Left ventricle myocardium inferior (tissue), 1 donor: Measurements from ENCODE around the gene GNA14. TPM values are rescaled to one million over a fixed set of nuclear protein-coding genes. Genes with fewer than 3 reads are reported as not detected.
"Not testable (repeated sequence)": the region's sequence is repeated elsewhere in the genome, so short reads cannot be mapped to it uniquely, and the experiment has no call there.

Experiments used
- DNase-seq: peaks from one replicate; pipeline ENCODE4 v3.0.0-alpha.2; 2020
- H3K27ac ChIP-seq: fragments of 200-600 bp; replicated peaks from 2 replicates; pipeline ENCODE4 v1.8.0; 2021
- H3K27me3 ChIP-seq: fragments of 200-600 bp; 2 replicates; pipeline ENCODE4 v1.8.0; 2021; ENCODE audit warnings: low read depth
- H3K36me3 ChIP-seq: fragments of 200-600 bp; 2 replicates; pipeline ENCODE4 v1.8.0; 2021
- H3K4me1 ChIP-seq: fragments of 200-600 bp; 2 replicates; pipeline ENCODE4 v1.8.0; 2021
- H3K4me3 ChIP-seq: fragments of 200-600 bp; 2 replicates; pipeline ENCODE4 v1.8.0; 2021; ENCODE audit warnings: mild to moderate bottlenecking, moderate library complexity
- H3K9me3 ChIP-seq: fragments of 200-600 bp; replicated peaks from 2 replicates; pipeline ENCODE4 v1.8.0; 2021
- intact Hi-C: fragments of 100-400 bp; cut with micrococcal nuclease; formaldehyde crosslinking; loops from one replicate; pipeline ENCODE4 v1.11.0; 2022
- total RNA-seq: library from RNA; stranded (reverse); fragmentation: NEBNext Ultra II Directional; extraction: Animal tissue kit (Norgen Biotek cat#: 25700); gene quantifications from one replicate; pipeline ENCODE4 v1.2.1, GENCODE V29; 2021
- TF ChIP-seq, protein P1 (sequence below): fragments of 200-600 bp; IDR thresholded peaks from 2 replicates; pipeline ENCODE4 v1.8.0; 2021; ENCODE audit warnings: antibody characterized with exemption, mild to moderate bottlenecking, borderline replicate concordance
- donor health status: DM: no; HTN: yes; CAD: no; lungs with severe emphysema.

GNA14 gene
- total RNA-seq, 1 donor from 2014 or later = 2.2 TPM

DNA sequence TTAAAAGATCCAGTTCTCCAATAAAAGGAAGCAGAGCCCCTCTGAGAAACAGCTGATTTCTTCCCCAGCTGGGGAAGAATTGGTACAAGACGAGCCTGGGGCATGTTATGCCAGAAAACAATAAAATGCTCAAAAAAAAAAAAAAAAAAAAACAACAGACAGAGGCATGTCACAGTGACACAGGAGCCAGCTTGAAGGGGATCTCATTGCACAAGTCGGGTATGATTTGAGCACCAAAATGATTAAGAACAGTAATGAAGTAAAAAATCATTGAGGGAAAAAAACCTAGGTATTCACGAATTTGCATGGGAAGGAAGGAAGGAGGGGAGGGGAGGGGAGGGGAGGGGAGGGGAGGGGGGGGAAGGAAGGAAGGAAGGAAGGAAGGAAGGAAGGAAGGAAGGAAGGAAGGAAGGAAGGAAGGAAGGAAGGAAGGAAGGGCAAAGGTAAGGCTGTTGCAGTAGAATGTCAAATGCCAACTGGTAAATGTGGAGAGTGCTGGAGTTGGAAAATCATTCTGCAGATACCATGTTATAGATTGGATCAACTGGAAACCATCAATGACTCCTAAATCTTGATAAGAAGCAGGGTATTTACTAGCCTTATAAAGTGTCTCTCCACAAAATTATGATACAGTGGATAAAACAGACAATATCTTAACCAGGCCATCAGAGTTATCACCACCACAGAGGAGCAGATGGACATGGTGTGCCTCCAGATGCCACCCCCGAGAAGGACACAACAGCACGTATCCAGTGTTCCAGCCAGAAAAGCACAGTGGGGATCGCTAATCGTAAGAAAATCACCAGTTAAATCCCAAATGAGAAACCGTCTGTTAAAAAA is 7.2 kb downstream of the GNA14 start:
- H3K36me3 ChIP-seq = no peaks in the 10 kb centered on the region
- no peak overlapping the region for H3K27ac ChIP-seq
- H3K9me3 ChIP-seq = no peaks in the 10 kb centered on the region
- DNase-seq = no peak
- H3K4me1 ChIP-seq = no peaks in the 10 kb centered on the region
- peaks cover 3% of the 10 kb centered on the region for H3K27me3 ChIP-seq
- intact Hi-C loops = loop anchor here (10.0 kb wide), 1 partner anchor 46 kb away; no protein-coding TSS in a partner anchor
- no peak overlapping the region for H3K4me3 ChIP-seq
- TF ChIP-seq, protein P1, sequence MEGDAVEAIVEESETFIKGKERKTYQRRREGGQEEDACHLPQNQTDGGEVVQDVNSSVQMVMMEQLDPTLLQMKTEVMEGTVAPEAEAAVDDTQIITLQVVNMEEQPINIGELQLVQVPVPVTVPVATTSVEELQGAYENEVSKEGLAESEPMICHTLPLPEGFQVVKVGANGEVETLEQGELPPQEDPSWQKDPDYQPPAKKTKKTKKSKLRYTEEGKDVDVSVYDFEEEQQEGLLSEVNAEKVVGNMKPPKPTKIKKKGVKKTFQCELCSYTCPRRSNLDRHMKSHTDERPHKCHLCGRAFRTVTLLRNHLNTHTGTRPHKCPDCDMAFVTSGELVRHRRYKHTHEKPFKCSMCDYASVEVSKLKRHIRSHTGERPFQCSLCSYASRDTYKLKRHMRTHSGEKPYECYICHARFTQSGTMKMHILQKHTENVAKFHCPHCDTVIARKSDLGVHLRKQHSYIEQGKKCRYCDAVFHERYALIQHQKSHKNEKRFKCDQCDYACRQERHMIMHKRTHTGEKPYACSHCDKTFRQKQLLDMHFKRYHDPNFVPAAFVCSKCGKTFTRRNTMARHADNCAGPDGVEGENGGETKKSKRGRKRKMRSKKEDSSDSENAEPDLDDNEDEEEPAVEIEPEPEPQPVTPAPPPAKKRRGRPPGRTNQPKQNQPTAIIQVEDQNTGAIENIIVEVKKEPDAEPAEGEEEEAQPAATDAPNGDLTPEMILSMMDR = no peak

DNA sequence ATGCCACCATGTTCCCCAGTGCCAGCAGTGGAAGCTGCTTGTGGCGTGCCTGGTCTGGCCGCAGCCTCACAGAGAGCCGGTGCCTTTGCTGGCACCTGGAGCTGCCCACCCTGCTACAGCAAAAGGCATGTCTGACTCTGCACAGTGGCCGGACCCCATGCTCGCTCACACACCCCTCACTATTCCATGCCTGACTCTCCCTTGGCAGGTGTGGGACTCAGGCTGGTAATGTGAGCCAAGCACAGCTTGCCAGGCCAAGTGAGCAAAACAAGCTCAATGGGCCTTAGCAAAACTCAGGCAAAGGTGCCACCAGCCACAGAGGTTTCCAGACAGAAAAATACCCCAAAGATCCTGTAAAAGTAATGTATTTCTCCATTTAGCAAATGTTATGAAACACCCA is 15.5 kb downstream of the GNA14 start:
- Histone ChIP-seq H3K4me1 (no peaks in the 10 kb centered on the region), H3K9me3 (peaks cover 16% of the 10 kb centered on the region), H3K36me3 (no peaks in the 10 kb centered on the region), H3K27ac (no peak overlapping the region), H3K27me3 (no peaks in the 10 kb centered on the region), H3K4me3 (no peak overlapping the region)
- intact Hi-C loops = no loop called here
- DNase-seq = no peak
- TF ChIP-seq, protein P1 = no peak

DNA sequence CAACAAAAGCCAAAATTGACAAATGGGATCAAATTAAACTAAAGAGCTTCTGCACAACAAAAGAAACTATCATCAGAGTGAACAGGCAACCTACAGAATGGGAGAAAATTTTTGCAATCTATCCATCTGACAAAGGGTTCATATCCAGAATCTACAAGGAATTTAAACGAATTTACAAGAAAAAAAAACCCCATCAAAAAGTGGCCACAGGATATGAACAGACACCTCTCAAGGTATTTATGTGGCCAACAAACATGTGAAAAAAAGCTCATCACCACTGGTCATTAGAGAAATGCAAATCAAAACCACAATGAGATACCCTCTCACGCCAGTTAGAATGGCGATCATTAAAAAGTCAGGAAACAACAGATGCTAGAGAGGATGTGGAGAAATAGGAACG is 19.3 kb downstream of the GNA14 start:
- H3K9me3 ChIP-seq = peaks cover 52% of the 10 kb centered on the region
- H3K4me1 ChIP-seq, H3K36me3 ChIP-seq, H3K4me3 ChIP-seq, H3K27me3 ChIP-seq, DNase-seq, intact Hi-C loops, H3K27ac ChIP-seq: not testable (repeated sequence)

DNA sequence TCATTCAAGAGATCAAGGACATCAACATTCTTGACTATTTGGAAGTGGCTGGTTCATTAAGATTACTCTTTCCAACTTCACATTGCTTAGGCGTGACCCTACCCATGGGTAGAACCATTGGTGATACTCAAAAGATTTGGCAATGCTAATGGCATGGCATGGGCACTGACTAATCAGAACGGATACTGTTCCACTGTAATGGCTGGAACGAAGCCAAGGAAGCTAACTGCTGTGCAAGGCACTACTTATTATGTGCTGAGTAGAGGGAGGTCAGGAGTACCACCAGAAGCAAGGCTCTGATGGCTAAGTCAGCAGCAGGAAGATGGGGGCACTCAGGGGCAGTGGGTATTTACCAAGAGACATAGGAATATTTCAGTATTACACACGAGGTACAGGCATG is 31.9 kb downstream of the GNA14 start:
- no peaks in the 10 kb centered on the region for H3K27me3 ChIP-seq
- intact Hi-C loops = no loop called here
- DNase-seq = no peak
- H3K4me1 ChIP-seq = no peaks in the 10 kb centered on the region
- H3K36me3 ChIP-seq = no peaks in the 10 kb centered on the region
- TF ChIP-seq, protein P1 = no peak
- H3K27ac ChIP-seq = no peak overlapping the region
- H3K4me3 ChIP-seq = no peak overlapping the region
- peaks cover 12% of the 10 kb centered on the region for H3K9me3 ChIP-seq

DNA sequence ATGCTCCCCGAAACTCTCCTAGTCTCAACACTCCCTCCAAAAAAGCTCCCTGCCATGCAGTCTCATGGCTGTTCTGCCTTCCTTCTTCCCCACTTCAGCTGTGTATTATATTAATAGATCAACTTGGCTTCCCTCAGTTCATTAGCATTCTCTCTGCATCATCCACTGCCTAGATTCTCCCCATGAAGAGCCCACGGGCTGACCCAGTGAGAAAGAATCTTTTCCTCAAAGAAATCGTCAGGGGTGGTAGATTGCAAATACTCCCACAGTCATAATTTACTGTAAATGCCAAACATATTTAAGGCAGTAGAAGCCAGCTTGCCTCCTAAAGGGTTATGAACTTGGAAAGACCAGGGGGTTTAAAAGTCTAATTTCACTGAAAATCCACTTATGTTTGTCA is 33.5 kb downstream of the GNA14 start:
- H3K27me3 ChIP-seq = no peaks in the 10 kb centered on the region
- H3K4me1 ChIP-seq = no peaks in the 10 kb centered on the region
- no peak overlapping the region for H3K27ac ChIP-seq
- no peak overlapping the region for H3K4me3 ChIP-seq
- peaks cover 12% of the 10 kb centered on the region for H3K9me3 ChIP-seq
- TF ChIP-seq, protein P1 = no peak
- H3K36me3 ChIP-seq = no peaks in the 10 kb centered on the region
- DNase-seq = no peak
- intact Hi-C loops = no loop called here

- H3K4me3 ChIP-seq = no peak overlapping the region
- peaks cover 6% of the 10 kb centered on the region for H3K9me3 ChIP-seq
- TF ChIP-seq, protein P1 = no peak
- H3K36me3 ChIP-seq = no peaks in the 10 kb centered on the region
- intact Hi-C loops = no loop called here
- H3K4me1 ChIP-seq = peaks cover 15% of the 10 kb centered on the region
- no peak for DNase-seq
- H3K27me3 ChIP-seq = no peaks in the 10 kb centered on the region
- peak overlapping the region; percentile 70 for H3K27ac ChIP-seq
Measured at GRCh38 chr9:77606526-77606925, 41.6 kb downstream of the GNA14 start.
